ENCODE results near the gene KMT5B. TPM values are rescaled to one million over a fixed set of nuclear protein-coding genes. Genes with fewer than 3 reads are reported as not detected.

The KMT5B gene
- total RNA-seq, 1 experiment from 2014 or later: 46.4 TPM

GRCh38 chr11:68168694-68169093 is 44.4 kb downstream of the KMT5B start:
- no TSS peak for BruUV-seq (replicated peaks)
- TF ChIP-seq CTCF (IDR thresholded peaks at IDR 0.05; ENCODE audit: unreplicated experiment): no peak
- H3K36me3 Mint-ChIP-seq (ENCODE audit: insufficient read depth, unreplicated experiment): peaks cover 73% of the 10 kb centered on the region
- DNase-seq (ENCODE audit: unreplicated experiment): no peak
- H3K27me3 Mint-ChIP-seq (ENCODE audit: insufficient read depth, unreplicated experiment): no peaks in the 10 kb centered on the region
- CTCF ChIA-PET: interaction anchor here (1.0 kb wide), 1 partner anchor 38 kb away, joined by 4 read pairs; no protein-coding TSS in a partner anchor
- no peak overlapping the region for H3K4me3 Mint-ChIP-seq (ENCODE audit: unreplicated experiment)
- intact Hi-C loops (cut with micrococcal nuclease): no loop called here
- no peaks in the 10 kb centered on the region for H3K9me3 Mint-ChIP-seq (ENCODE audit: unreplicated experiment)
- POLR2A ChIA-PET: interaction anchor here (1.6 kb wide), 1 partner anchor 13 kb away, joined by 6 read pairs; no protein-coding TSS in a partner anchor
- no peaks in the 10 kb centered on the region for H3K4me1 Mint-ChIP-seq (ENCODE audit: insufficient read depth, unreplicated experiment)
- no peak overlapping the region for H3K27ac Mint-ChIP-seq (ENCODE audit: low read depth, unreplicated experiment)

GRCh38 chr11:68167474-68167873 is 45.6 kb downstream of the KMT5B start:
- H3K36me3 Mint-ChIP-seq (ENCODE audit: insufficient read depth, unreplicated experiment): peaks cover 73% of the 10 kb centered on the region
- CTCF ChIA-PET: interaction anchor here (1.0 to 1.5 kb wide), 2 partner anchors 9 to 131 kb away, joined by 3 read pairs; no protein-coding TSS in a partner anchor
- no peak overlapping the region for H3K27ac Mint-ChIP-seq (ENCODE audit: low read depth, unreplicated experiment)
- no TSS peak for BruUV-seq (replicated peaks)
- no peaks in the 10 kb centered on the region for H3K27me3 Mint-ChIP-seq (ENCODE audit: insufficient read depth, unreplicated experiment)
- no peaks in the 10 kb centered on the region for H3K9me3 Mint-ChIP-seq (ENCODE audit: unreplicated experiment)
- no peak for DNase-seq (ENCODE audit: unreplicated experiment)
- H3K4me3 Mint-ChIP-seq (ENCODE audit: unreplicated experiment): no peak overlapping the region
- no peak for TF ChIP-seq CTCF (IDR thresholded peaks at IDR 0.05; ENCODE audit: unreplicated experiment)
- POLR2A ChIA-PET: interaction anchor here (0.6 to 1.7 kb wide), 2 partner anchors 12 to 47 kb away, joined by 4 to 6 read pairs; no protein-coding TSS in a partner anchor
- intact Hi-C loops (cut with micrococcal nuclease): no loop called here
- H3K4me1 Mint-ChIP-seq (ENCODE audit: insufficient read depth, unreplicated experiment): no peaks in the 10 kb centered on the region

- peaks cover 72% of the 10 kb centered on the region for H3K36me3 Mint-ChIP-seq (ENCODE audit: insufficient read depth, unreplicated experiment)
- TF ChIP-seq CTCF (IDR thresholded peaks at IDR 0.05; ENCODE audit: unreplicated experiment): no peak
- H3K4me1 Mint-ChIP-seq (ENCODE audit: insufficient read depth, unreplicated experiment): no peaks in the 10 kb centered on the region
- no peak overlapping the region for H3K4me3 Mint-ChIP-seq (ENCODE audit: unreplicated experiment)
- no peaks in the 10 kb centered on the region for H3K27me3 Mint-ChIP-seq (ENCODE audit: insufficient read depth, unreplicated experiment)
- H3K27ac Mint-ChIP-seq (ENCODE audit: low read depth, unreplicated experiment): no peak overlapping the region
- ChIA-PET CTCF (interaction anchor here (1.0 to 1.5 kb wide), 2 partner anchors 8 to 131 kb away, joined by 3 read pairs; no protein-coding TSS in a partner anchor), POLR2A (interaction anchor here (1.7 kb wide), 1 partner anchor 13 kb away, joined by 6 read pairs; no protein-coding TSS in a partner anchor)
- H3K9me3 Mint-ChIP-seq (ENCODE audit: unreplicated experiment): no peaks in the 10 kb centered on the region
- DNase-seq (ENCODE audit: unreplicated experiment): no peak
- no TSS peak for BruUV-seq (replicated peaks)
- intact Hi-C loops (cut with micrococcal nuclease): no loop called here
These were observed 46.1 kb downstream of the KMT5B start for GRCh38 chr11:68166969-68167368.

GRCh38 chr11:68165601-68166000 is 47.5 kb downstream of the KMT5B start:
- no peak overlapping the region for H3K27ac Mint-ChIP-seq (ENCODE audit: low read depth, unreplicated experiment)

More at GRCh38 chr11:68165601-68166000, 47.5 kb downstream of the KMT5B start:
- H3K4me3 Mint-ChIP-seq (ENCODE audit: unreplicated experiment): no peak overlapping the region
- H3K4me1 Mint-ChIP-seq (ENCODE audit: insufficient read depth, unreplicated experiment): no peaks in the 10 kb centered on the region
- H3K27me3 Mint-ChIP-seq (ENCODE audit: insufficient read depth, unreplicated experiment): no peaks in the 10 kb centered on the region
- TF ChIP-seq CTCF (IDR thresholded peaks at IDR 0.05; ENCODE audit: unreplicated experiment): no peak
- no peaks in the 10 kb centered on the region for H3K9me3 Mint-ChIP-seq (ENCODE audit: unreplicated experiment)
- ChIA-PET CTCF (no interaction called here), POLR2A (no interaction called here)
- intact Hi-C loops (cut with micrococcal nuclease): no loop called here
- no peak for DNase-seq (ENCODE audit: unreplicated experiment)
- H3K36me3 Mint-ChIP-seq (ENCODE audit: insufficient read depth, unreplicated experiment): peaks cover 67% of the 10 kb centered on the region
- BruUV-seq (replicated peaks): TSS peak; percentile 8
